Liver (tissue), 3 donors: ENCODE measurements around the gene SPAG16.

Source experiments
- CTCF ChIP-seq: fragments of 150-350 bp; IDR thresholded peaks from 2 replicates; pipeline ENCODE4 v1.5.1; 2017; ENCODE audit warnings: improper control_type of control experiment, low read depth, low read length; ENCODE audit not compliant: missing input control
- RAD21 ChIP-seq, 2 donors: IDR thresholded peaks; 2 replicates each; pipeline ENCODE4 v1.6.1; 2016; ENCODE audit warnings: antibody characterized with exemption in 2 of 2, mild to moderate bottlenecking in 2 of 2
- TAF1 ChIP-seq: conservative IDR thresholded peaks from 2 replicates; pipeline ENCODE4 v1.6.1; 2016; ENCODE audit warnings: antibody characterized with exemption, mild to moderate bottlenecking
- YY1 ChIP-seq: IDR thresholded peaks from 2 replicates; pipeline ENCODE4 v1.6.1; 2016; ENCODE audit warnings: antibody characterized with exemption, mild to moderate bottlenecking
- donor health status: healthy.
- donor health status: healthy.

- no peak for TF ChIP-seq YY1
- TF ChIP-seq RAD21 (IDR thresholded peaks at IDR 0.05): no peak
- TF ChIP-seq CTCF: no peak
- TF ChIP-seq TAF1: no peak
Measured at GRCh38 chr2:213868526-213868925, 584.3 kb downstream of the SPAG16 start.
